ENCODE measurements around the gene FRAT2.

Gene FRAT2

DNA sequence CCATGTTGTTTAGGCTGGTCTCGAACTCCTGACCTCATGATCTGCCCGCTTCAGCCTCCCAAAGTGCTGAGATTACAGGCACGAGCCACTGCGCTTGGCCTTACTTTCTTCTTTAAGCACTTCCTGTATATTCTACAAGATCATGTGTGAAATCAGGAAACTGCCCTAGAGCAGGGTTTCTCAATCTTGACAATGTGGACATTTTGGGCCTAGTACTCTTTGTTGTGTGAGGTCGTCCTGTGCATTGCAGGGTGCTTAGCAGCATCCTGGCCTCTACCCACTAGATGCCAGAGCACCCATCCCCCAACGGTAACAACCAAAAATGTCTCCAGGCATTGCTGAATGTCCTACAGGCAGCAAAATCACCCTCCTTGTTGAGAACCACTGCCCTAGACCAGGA is 41.9 kb upstream of the FRAT2 start:
- no peaks in the 10 kb centered on the region for H3K27me3 ChIP-seq (ENCODE audit: control insufficient read depth, low read length)
- H3K4me2 ChIP-seq (ENCODE audit: low read length): no peak overlapping the region
- H3K79me2 ChIP-seq (ENCODE audit: control insufficient read depth, low read length): no peaks in the 10 kb centered on the region
- no peaks in the 10 kb centered on the region for H3F3A ChIP-seq (ENCODE audit: control insufficient read depth, insufficient read depth)
- H3K9me3 ChIP-seq (ENCODE audit: control insufficient read depth, insufficient read depth, low read length): no peaks in the 10 kb centered on the region
- H3K27ac ChIP-seq (ENCODE audit: low read depth, low read length): no peak overlapping the region
- H4K20me1 ChIP-seq (ENCODE audit: control insufficient read depth, insufficient read depth, low read depth, low read length): no peaks in the 10 kb centered on the region
- no peaks in the 10 kb centered on the region for H3K4me1 ChIP-seq (ENCODE audit: control insufficient read depth, low read length)
- peaks cover 59% of the 10 kb centered on the region for H3K36me3 ChIP-seq (ENCODE audit: control insufficient read depth, low read length)
- no peak for TF ChIP-seq EZH2phosphoT487 (IDR thresholded peaks at IDR 0.05; ENCODE audit: borderline replicate concordance, low read length)
- H3K9me2 ChIP-seq (replicated peaks; ENCODE audit: control insufficient read depth, low read length): no peaks in the 10 kb centered on the region
- no peak overlapping the region for H3K4me3 ChIP-seq (ENCODE audit: low read length)

DNA sequence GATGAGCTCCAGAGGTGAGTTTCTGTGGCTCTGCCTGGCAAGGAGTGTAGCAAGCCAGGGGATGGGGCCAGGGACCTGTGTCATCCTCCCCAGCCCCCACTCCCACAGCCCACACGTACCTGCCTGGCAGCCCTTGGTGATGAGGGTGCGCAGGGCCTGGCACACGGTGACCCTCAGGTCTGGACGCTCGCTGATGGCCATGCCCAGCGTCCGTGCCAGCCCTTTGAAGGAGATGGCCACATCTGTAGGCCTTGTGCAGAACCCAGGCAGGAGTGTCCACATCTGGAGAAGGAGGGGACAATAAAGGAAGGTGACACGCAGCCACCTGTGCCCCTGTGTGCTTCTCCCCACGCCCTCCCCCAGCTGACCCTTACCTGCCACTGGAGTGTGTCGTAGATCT is 38.9 kb upstream of the FRAT2 start:
- Histone ChIP-seq H3F3A (ENCODE audit: control insufficient read depth, insufficient read depth) (no peaks in the 10 kb centered on the region), H3K79me2 (ENCODE audit: control insufficient read depth, low read length) (no peaks in the 10 kb centered on the region), H3K36me3 (ENCODE audit: control insufficient read depth, low read length) (peaks cover 66% of the 10 kb centered on the region), H3K9me2 (replicated peaks; ENCODE audit: control insufficient read depth, low read length) (no peaks in the 10 kb centered on the region), H4K20me1 (ENCODE audit: control insufficient read depth, insufficient read depth, low read depth, low read length) (no peaks in the 10 kb centered on the region), H3K27ac (ENCODE audit: low read depth, low read length) (no peak overlapping the region), H3K27me3 (ENCODE audit: control insufficient read depth, low read length) (no peaks in the 10 kb centered on the region), H3K4me2 (ENCODE audit: low read length) (no peak overlapping the region), H3K4me3 (ENCODE audit: low read length) (no peak overlapping the region), H3K9me3 (ENCODE audit: control insufficient read depth, insufficient read depth, low read length) (no peaks in the 10 kb centered on the region), H3K4me1 (ENCODE audit: control insufficient read depth, low read length) (no peaks in the 10 kb centered on the region)
- no peak for TF ChIP-seq EZH2phosphoT487 (IDR thresholded peaks at IDR 0.05; ENCODE audit: borderline replicate concordance, low read length)
- TF ChIP-seq, protein P1, sequence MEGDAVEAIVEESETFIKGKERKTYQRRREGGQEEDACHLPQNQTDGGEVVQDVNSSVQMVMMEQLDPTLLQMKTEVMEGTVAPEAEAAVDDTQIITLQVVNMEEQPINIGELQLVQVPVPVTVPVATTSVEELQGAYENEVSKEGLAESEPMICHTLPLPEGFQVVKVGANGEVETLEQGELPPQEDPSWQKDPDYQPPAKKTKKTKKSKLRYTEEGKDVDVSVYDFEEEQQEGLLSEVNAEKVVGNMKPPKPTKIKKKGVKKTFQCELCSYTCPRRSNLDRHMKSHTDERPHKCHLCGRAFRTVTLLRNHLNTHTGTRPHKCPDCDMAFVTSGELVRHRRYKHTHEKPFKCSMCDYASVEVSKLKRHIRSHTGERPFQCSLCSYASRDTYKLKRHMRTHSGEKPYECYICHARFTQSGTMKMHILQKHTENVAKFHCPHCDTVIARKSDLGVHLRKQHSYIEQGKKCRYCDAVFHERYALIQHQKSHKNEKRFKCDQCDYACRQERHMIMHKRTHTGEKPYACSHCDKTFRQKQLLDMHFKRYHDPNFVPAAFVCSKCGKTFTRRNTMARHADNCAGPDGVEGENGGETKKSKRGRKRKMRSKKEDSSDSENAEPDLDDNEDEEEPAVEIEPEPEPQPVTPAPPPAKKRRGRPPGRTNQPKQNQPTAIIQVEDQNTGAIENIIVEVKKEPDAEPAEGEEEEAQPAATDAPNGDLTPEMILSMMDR (IDR thresholded peaks at IDR 0.05; ENCODE audit: low read depth, low read length, poor library complexity, severe bottlenecking): no peak

DNA sequence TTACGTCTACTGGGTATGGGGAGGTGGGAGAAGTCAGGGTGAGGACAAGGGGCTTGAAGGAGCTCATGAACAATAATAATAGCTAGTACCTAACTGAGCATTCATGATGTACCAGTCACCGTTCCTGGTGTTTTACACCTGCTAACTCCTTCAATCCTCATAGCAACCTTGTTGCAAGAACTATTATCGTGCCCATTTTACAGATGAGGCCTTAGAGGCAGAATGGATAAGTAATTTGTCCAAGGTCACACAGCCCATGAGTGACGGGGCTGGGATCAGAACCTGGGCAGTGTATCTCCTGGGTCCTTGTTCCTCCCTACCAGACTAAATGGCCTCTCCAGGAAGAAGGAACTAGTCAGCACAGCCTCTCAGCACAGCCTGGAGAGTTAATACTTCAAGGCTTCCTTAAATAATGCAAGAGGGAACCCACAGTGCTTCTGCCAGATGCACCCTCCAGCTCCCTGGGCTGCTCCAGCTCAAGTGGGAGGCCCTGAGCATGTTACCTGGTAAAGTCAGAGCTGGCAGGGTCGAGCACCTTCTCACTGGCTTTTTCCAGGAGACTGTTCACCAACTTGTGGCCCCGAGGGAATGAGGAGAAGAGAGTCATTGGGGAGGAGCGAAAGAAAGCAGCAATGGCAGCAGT is 37.8 kb upstream of the FRAT2 start:
- no peaks in the 10 kb centered on the region for H3K9me3 ChIP-seq (ENCODE audit: control insufficient read depth, insufficient read depth, low read length)
- no peaks in the 10 kb centered on the region for H3K4me1 ChIP-seq (ENCODE audit: control insufficient read depth, low read length)
- no peaks in the 10 kb centered on the region for H3K9me2 ChIP-seq (replicated peaks; ENCODE audit: control insufficient read depth, low read length)
- H3K4me3 ChIP-seq (ENCODE audit: low read length): no peak overlapping the region
- H3K27me3 ChIP-seq (ENCODE audit: control insufficient read depth, low read length): no peaks in the 10 kb centered on the region
- H3K79me2 ChIP-seq (ENCODE audit: control insufficient read depth, low read length): no peaks in the 10 kb centered on the region
- TF ChIP-seq EZH2phosphoT487 (IDR thresholded peaks at IDR 0.05; ENCODE audit: borderline replicate concordance, low read length): no peak
- TF ChIP-seq, protein P1 (IDR thresholded peaks at IDR 0.05; ENCODE audit: low read depth, low read length, poor library complexity, severe bottlenecking): no peak
- peaks cover 60% of the 10 kb centered on the region for H3K36me3 ChIP-seq (ENCODE audit: control insufficient read depth, low read length)
- no peak overlapping the region for H3K27ac ChIP-seq (ENCODE audit: low read depth, low read length)
- H3K4me2 ChIP-seq (ENCODE audit: low read length): no peak overlapping the region
- H3F3A ChIP-seq (ENCODE audit: control insufficient read depth, insufficient read depth): no peaks in the 10 kb centered on the region
- H4K20me1 ChIP-seq (ENCODE audit: control insufficient read depth, insufficient read depth, low read depth, low read length): no peaks in the 10 kb centered on the region

DNA sequence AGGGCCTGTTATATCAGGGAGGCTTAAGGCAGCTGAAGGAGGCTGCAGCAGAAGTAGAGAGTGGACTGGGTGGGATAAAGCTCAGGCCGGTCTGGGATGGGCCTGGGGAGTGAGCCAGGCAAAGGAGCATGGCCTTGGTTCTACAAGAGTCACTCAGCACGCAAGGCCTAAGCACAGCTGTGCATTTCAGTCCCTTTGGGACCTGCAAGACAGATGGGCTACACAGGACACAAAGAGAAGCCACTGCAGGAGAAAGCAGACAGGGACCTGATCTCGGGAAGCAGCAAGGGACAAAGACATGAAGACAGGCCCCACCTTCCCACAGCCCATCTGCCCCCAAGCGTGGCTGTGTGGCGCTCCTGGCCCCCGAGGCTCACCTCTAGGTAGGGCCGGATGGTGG is 37.2 kb upstream of the FRAT2 start:
- Histone ChIP-seq H3K36me3 (ENCODE audit: control insufficient read depth, low read length) (peaks cover 64% of the 10 kb centered on the region), H4K20me1 (ENCODE audit: control insufficient read depth, insufficient read depth, low read depth, low read length) (no peaks in the 10 kb centered on the region), H3F3A (ENCODE audit: control insufficient read depth, insufficient read depth) (no peaks in the 10 kb centered on the region), H3K9me2 (replicated peaks; ENCODE audit: control insufficient read depth, low read length) (no peaks in the 10 kb centered on the region), H3K27me3 (ENCODE audit: control insufficient read depth, low read length) (no peaks in the 10 kb centered on the region), H3K79me2 (ENCODE audit: control insufficient read depth, low read length) (no peaks in the 10 kb centered on the region), H3K9me3 (ENCODE audit: control insufficient read depth, insufficient read depth, low read length) (no peaks in the 10 kb centered on the region), H3K4me3 (ENCODE audit: low read length) (no peak overlapping the region), H3K27ac (ENCODE audit: low read depth, low read length) (no peak overlapping the region), H3K4me2 (ENCODE audit: low read length) (no peak overlapping the region), H3K4me1 (ENCODE audit: control insufficient read depth, low read length) (peaks cover 5% of the 10 kb centered on the region)
- TF ChIP-seq, protein P1 (IDR thresholded peaks at IDR 0.05; ENCODE audit: low read depth, low read length, poor library complexity, severe bottlenecking): no peak
- no peak for TF ChIP-seq EZH2phosphoT487 (IDR thresholded peaks at IDR 0.05; ENCODE audit: borderline replicate concordance, low read length)
